SU-DHL-6 (cell line): ENCODE results near the gene RGS4.

Experiments
- H2AFZ ChIP-seq: fragments of 200-600 bp; sonication (generic); 2 replicates; pipeline ENCODE4 v1.6.1; 2014; ENCODE audit warnings: low read depth, mild to moderate bottlenecking, moderate library complexity, mixed read lengths, antibody characterized with exemption, low read length; ENCODE audit not compliant: severe bottlenecking
- H3F3A ChIP-seq: fragments of 200-600 bp; shearing (Covaris generic); 2 replicates; pipeline ENCODE4 v1.6.0; 2016; ENCODE audit warnings: antibody characterized with exemption, mild to moderate bottlenecking; ENCODE audit not compliant: insufficient read depth
- H3K27ac ChIP-seq: fragments of 200-600 bp; sonication (generic); 2 replicates; pipeline ENCODE4 v1.5.1; 2016; ENCODE audit warnings: low read depth, mild to moderate bottlenecking, low read length, moderate library complexity, mixed read lengths
- H3K27me3 ChIP-seq: fragments of 200-600 bp; sonication (generic), shearing (Covaris generic); 2 replicates; pipeline ENCODE4 v1.6.0; 2014; ENCODE audit warnings: mild to moderate bottlenecking, low read length
- H3K36me3 ChIP-seq: fragments of 200-600 bp; sonication (generic); 2 replicates; pipeline ENCODE4 v1.6.1; 2014; ENCODE audit warnings: mild to moderate bottlenecking, low read length, mixed read lengths
- H3K4me2 ChIP-seq: fragments of 300-600, 200-600 bp; shearing (Covaris generic), sonication (generic); 2 replicates; pipeline ENCODE4 v1.6.0; 2014; ENCODE audit warnings: low read length, low read depth, mild to moderate bottlenecking; ENCODE audit not compliant: poor library complexity, severe bottlenecking
- H3K4me3 ChIP-seq: fragments of 200-600 bp; sonication (generic); 2 replicates; pipeline ENCODE4 v1.5.1; 2014; ENCODE audit warnings: antibody characterized with exemption, low read length, mild to moderate bottlenecking, mixed read lengths; ENCODE audit not compliant: insufficient read depth, poor library complexity, severe bottlenecking
- H3K79me2 ChIP-seq: fragments of 200-600 bp; sonication (generic); 2 replicates; pipeline ENCODE4 v1.6.1; 2014; ENCODE audit warnings: mild to moderate bottlenecking, low read length, moderate library complexity; ENCODE audit not compliant: insufficient read depth
- H3K9ac ChIP-seq: fragments of 200-600 bp; sonication (generic); 2 replicates; pipeline ENCODE4 v1.7.0; 2014; ENCODE audit warnings: mild to moderate bottlenecking, low read length
- H3K9me2 ChIP-seq: fragments of 200-600 bp; sonication (generic); replicated peaks from 2 replicates; pipeline ENCODE4 v1.6.1; 2014; ENCODE audit warnings: low read length; ENCODE audit not compliant: insufficient read depth
- H3K9me3 ChIP-seq: fragments of 200-600 bp; sonication (generic); 2 replicates; pipeline ENCODE4 v1.6.1; 2014; ENCODE audit warnings: low read length, mixed read lengths; ENCODE audit not compliant: insufficient read depth
- H4K20me1 ChIP-seq: fragments of 200-600 bp; sonication (generic); 2 replicates; pipeline ENCODE4 v1.6.1; 2014; ENCODE audit warnings: low read depth, mild to moderate bottlenecking, antibody characterized with exemption, low read length, moderate library complexity, mixed read lengths
- CTCF ChIP-seq: fragments of 200-600 bp; sonication (generic); IDR thresholded peaks from one replicate; pipeline ENCODE4 v1.5.1; 2017; ENCODE audit warnings: antibody characterized with exemption, mild to moderate bottlenecking, low read length, moderate library complexity; ENCODE audit not compliant: insufficient read depth, poor library complexity, severe bottlenecking
- EZH2phosphoT487 ChIP-seq: fragments of 200-600 bp; sonication (generic), shearing (Covaris generic); conservative IDR thresholded peaks from 2 replicates; pipeline ENCODE4 v1.6.1; 2018; ENCODE audit warnings: mild to moderate bottlenecking, antibody characterized with exemption, low read length, moderate library complexity, mixed read lengths

Gene RGS4

GRCh38 chr1:163039707-163040093, 29.5 kb upstream of the RGS4 start:
- Histone ChIP-seq H3K9me2 (no peaks in the 10 kb centered on the region), H3K9ac (no peak overlapping the region), H3K27ac (no peak overlapping the region), H4K20me1 (no peaks in the 10 kb centered on the region), H3K27me3 (no peaks in the 10 kb centered on the region), H3K79me2 (no peaks in the 10 kb centered on the region), H3K9me3 (no peaks in the 10 kb centered on the region), H3K36me3 (no peaks in the 10 kb centered on the region), H3F3A (no peaks in the 10 kb centered on the region), H3K4me2 (no peak overlapping the region), H2AFZ (no peak overlapping the region), H3K4me3 (no peak overlapping the region)
- TF ChIP-seq CTCF, result no peak
- no peak for TF ChIP-seq EZH2phosphoT487

- H4K20me1 ChIP-seq, result no peaks in the 10 kb centered on the region
- no peaks in the 10 kb centered on the region for H3F3A ChIP-seq
- H3K36me3 ChIP-seq, result no peaks in the 10 kb centered on the region
- H3K9ac ChIP-seq, result no peak overlapping the region
- no peak overlapping the region for H3K27ac ChIP-seq
- no peak overlapping the region for H2AFZ ChIP-seq
- no peaks in the 10 kb centered on the region for H3K9me3 ChIP-seq
- H3K9me2 ChIP-seq, result no peaks in the 10 kb centered on the region
- no peaks in the 10 kb centered on the region for H3K27me3 ChIP-seq
- no peak overlapping the region for H3K4me3 ChIP-seq
- no peaks in the 10 kb centered on the region for H3K79me2 ChIP-seq
- TF ChIP-seq CTCF (no peak), EZH2phosphoT487 (no peak)
- no peak overlapping the region for H3K4me2 ChIP-seq
These were observed 23.1 kb upstream of the RGS4 start for GRCh38 chr1:163046071-163046470.

DNA sequence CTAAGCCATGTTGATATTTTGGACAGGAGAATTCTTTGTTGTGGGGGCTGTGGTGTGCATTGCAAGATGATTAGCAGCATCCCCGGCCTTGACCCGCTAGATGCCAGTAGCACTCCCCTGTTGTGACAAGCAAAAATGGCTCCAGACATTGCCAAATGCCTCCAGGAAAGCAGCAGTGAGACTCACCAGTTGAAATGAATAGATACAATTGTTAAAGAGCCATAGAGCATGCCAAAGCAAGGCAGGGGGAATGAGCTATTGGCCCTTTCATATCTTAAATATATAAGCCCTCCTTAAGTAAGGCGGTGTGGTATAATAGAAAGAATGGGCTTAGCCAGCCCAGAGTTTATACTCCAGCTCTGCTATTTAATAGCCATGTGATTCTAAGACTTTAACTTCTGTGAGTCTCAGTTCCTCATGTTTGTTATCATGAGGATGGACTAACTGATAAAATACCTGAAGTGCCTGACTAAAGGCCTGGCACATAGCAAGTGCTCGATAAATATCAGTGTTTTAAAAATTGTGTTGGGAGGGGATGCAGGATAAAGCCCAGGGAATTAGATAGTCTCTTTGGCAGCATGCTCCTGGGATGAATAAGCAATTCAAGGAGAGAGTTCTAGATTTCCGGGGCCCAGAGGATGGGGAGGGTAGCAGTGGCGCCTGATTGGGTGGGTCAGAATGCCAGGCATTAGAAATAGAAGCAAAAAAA, 21.1 kb upstream of the RGS4 start:
- Histone ChIP-seq H3K36me3 (no peaks in the 10 kb centered on the region), H3K27ac (no peak overlapping the region), H3K9me3 (no peaks in the 10 kb centered on the region), H3K9ac (no peak overlapping the region), H4K20me1 (no peaks in the 10 kb centered on the region), H2AFZ (no peak overlapping the region), H3K4me2 (no peak overlapping the region), H3F3A (no peaks in the 10 kb centered on the region), H3K4me3 (no peak overlapping the region), H3K79me2 (no peaks in the 10 kb centered on the region), H3K27me3 (no peaks in the 10 kb centered on the region), H3K9me2 (no peaks in the 10 kb centered on the region)
- TF ChIP-seq CTCF, result no peak
- TF ChIP-seq EZH2phosphoT487, result no peak
